GM23338 (cell line): Measurements from ENCODE around the gene CCL21. TPM values are rescaled to one million over a fixed set of nuclear protein-coding genes. Genes with fewer than 3 reads are reported as not detected.

ENCODE experiments used
- ATAC-seq: fragments of 200-7000 bp; cut with Tn5 transposase; 3 replicates; pipeline ENCODE4 v1.9.1; 2020
- DNase-seq: peaks from one replicate; pipeline ENCODE4 v3.0.0-alpha.2; 2015; ENCODE audit warnings: low spot score
- H2AFZ ChIP-seq: fragments of 200-600 bp; sonication (generic); 2 replicates; pipeline ENCODE4 v1.8.0; 2016; ENCODE audit warnings: antibody characterized with exemption, mild to moderate bottlenecking, moderate library complexity
- H3F3A ChIP-seq: fragments of 200-600 bp; sonication (generic); replicated peaks from 2 replicates; pipeline ENCODE4 v1.8.0; 2017; ENCODE audit warnings: antibody characterized with exemption, mixed run types, low read depth
- H3K27ac ChIP-seq: fragments of 200-600 bp; sonication (generic); 2 replicates; pipeline ENCODE4 v1.6.1; 2016; ENCODE audit warnings: low read depth
- H3K27me3 ChIP-seq: fragments of 200-600 bp; sonication (generic); 2 replicates; pipeline ENCODE4 v1.8.0; 2016; ENCODE audit warnings: mild to moderate bottlenecking, mixed run types, moderate library complexity; ENCODE audit not compliant: insufficient read depth
- H3K36me3 ChIP-seq: fragments of 200-600 bp; sonication (generic); 2 replicates; pipeline ENCODE4 v1.8.0; 2016; ENCODE audit warnings: mild to moderate bottlenecking; ENCODE audit not compliant: insufficient read depth
- H3K4me1 ChIP-seq: fragments of 200-600 bp; sonication (generic); 2 replicates; pipeline ENCODE4 v1.8.0; 2016; ENCODE audit warnings: mild to moderate bottlenecking, moderate library complexity; ENCODE audit not compliant: insufficient read depth
- H3K4me2 ChIP-seq: fragments of 200-600 bp; sonication (generic); 2 replicates; pipeline ENCODE4 v1.7.1; 2017; ENCODE audit warnings: mixed run types
- H3K4me3 ChIP-seq: fragments of 200-600 bp; sonication (generic); 2 replicates; pipeline ENCODE4 v1.6.1; 2016; ENCODE audit warnings: mixed run types
- H3K79me2 ChIP-seq: fragments of 200-600 bp; sonication (generic); replicated peaks from 2 replicates; pipeline ENCODE4 v1.8.0; 2017; ENCODE audit warnings: mild to moderate bottlenecking; ENCODE audit not compliant: insufficient read depth
- H3K9me2 ChIP-seq: fragments of 200-600 bp; sonication (generic); 2 replicates; pipeline ENCODE4 v1.8.0; 2017; ENCODE audit not compliant: insufficient read depth
- H4K20me1 ChIP-seq: fragments of 200-600 bp; sonication (generic); replicated peaks from 2 replicates; pipeline ENCODE4 v1.8.0; 2017; ENCODE audit warnings: mild to moderate bottlenecking; ENCODE audit not compliant: insufficient read depth
- H3K27ac Mint-ChIP-seq: 2 replicates; pipeline ENCODE4 v1.8.0; 2020; ENCODE audit warnings: inconsistent platforms, mild to moderate bottlenecking, moderate library complexity, mixed read lengths
- H3K27me3 Mint-ChIP-seq: 3 replicates; pipeline ENCODE4 v1.8.0; 2022; ENCODE audit warnings: low read depth, mild to moderate bottlenecking, moderate library complexity, mixed read lengths, inconsistent platforms; ENCODE audit not compliant: insufficient read depth, poor library complexity
- H3K36me3 Mint-ChIP-seq: 3 replicates; pipeline ENCODE4 v1.8.0; 2021; ENCODE audit warnings: low read depth, mild to moderate bottlenecking, inconsistent platforms, moderate library complexity, mixed read lengths
- H3K4me1 Mint-ChIP-seq: 3 replicates; pipeline ENCODE4 v1.8.0; 2020; ENCODE audit warnings: mild to moderate bottlenecking, inconsistent platforms, mixed read lengths
- H3K4me3 Mint-ChIP-seq: 3 replicates; pipeline ENCODE4 v1.8.0; 2021; ENCODE audit warnings: moderate library complexity, mild to moderate bottlenecking, inconsistent platforms, mixed read lengths
- H3K9me3 Mint-ChIP-seq: 3 replicates; pipeline ENCODE4 v1.8.0; 2020; ENCODE audit warnings: moderate library complexity, mild to moderate bottlenecking, inconsistent platforms, mixed read lengths
- CREB1 ChIP-seq: fragments of 250-450 bp; sonication (Bioruptor Pico); IDR thresholded peaks from 2 replicates; pipeline ENCODE4 v1.5.0; 2020; ENCODE audit warnings: low read depth, mild to moderate bottlenecking, moderate library complexity
- EZH2 ChIP-seq: fragments of 200-600 bp; sonication (generic); IDR thresholded peaks from one replicate; pipeline ENCODE4 v1.8.0; 2017; ENCODE audit warnings: antibody characterized with exemption, mild to moderate bottlenecking, low read depth; ENCODE audit not compliant: unreplicated experiment
- EZH2phosphoT487 ChIP-seq: fragments of 200-600 bp; sonication (generic); IDR thresholded peaks from one replicate; pipeline ENCODE4 v1.8.1; 2018; ENCODE audit warnings: antibody characterized with exemption; ENCODE audit not compliant: unreplicated experiment
- JUNB ChIP-seq: IDR thresholded peaks from one replicate; pipeline ENCODE4 v1.6.1; 2016; ENCODE audit warnings: antibody characterized with exemption; ENCODE audit not compliant: unreplicated experiment
- NANOG ChIP-seq: IDR thresholded peaks from 2 replicates; pipeline ENCODE4 v1.6.1; 2016; ENCODE audit warnings: antibody characterized with exemption, borderline replicate concordance
- POLR2AphosphoS5 ChIP-seq: IDR thresholded peaks from 2 replicates; pipeline ENCODE4 v1.6.1; 2016; ENCODE audit warnings: antibody characterized with exemption, low read depth
- REST ChIP-seq: IDR thresholded peaks from one replicate; pipeline ENCODE4 v1.6.1; 2018; ENCODE audit warnings: antibody characterized with exemption; ENCODE audit not compliant: unreplicated experiment
- ZNF114 ChIP-seq: fragments of 250-450 bp; sonication (Bioruptor Pico); IDR thresholded peaks from 2 replicates; pipeline ENCODE4 v1.5.0; 2020; ENCODE audit warnings: mild to moderate bottlenecking, moderate library complexity
- ZNF331 ChIP-seq: fragments of 250-450 bp; sonication (Bioruptor Pico); IDR thresholded peaks from 2 replicates; pipeline ENCODE4 v1.5.0; 2020; ENCODE audit warnings: low read depth, mild to moderate bottlenecking, moderate library complexity
- ZNF462 ChIP-seq: fragments of 250-450 bp; sonication (Bioruptor Pico); IDR thresholded peaks from 2 replicates; pipeline ENCODE4 v1.5.0; 2020; ENCODE audit warnings: mild to moderate bottlenecking, moderate library complexity
- polyA plus RNA-seq: library from polyadenylated mRNA; unstranded; fragments of >200 nt; fragmentation: Nextera tagmentation; extraction: Ambion mirVana; gene quantifications from 2 replicates; pipeline ENCODE4 v1.2.1, GENCODE V29; 2016
- total RNA-seq: library from RNA; depleted of rRNA; stranded (reverse); fragments of >200 nt; shearing (Covaris generic); gene quantifications from 2 replicates; pipeline ENCODE4 v1.2.3, GENCODE V29; 2014
- TF ChIP-seq, protein P1 (sequence below): IDR thresholded peaks from 2 replicates; pipeline ENCODE4 v1.6.1; 2016; ENCODE audit warnings: antibody characterized with exemption
- TF ChIP-seq, protein P2 (sequence below), 2 experiments: fragments of 200-600 bp in 1 of 2; sonication (generic) in 1 of 2; conservative IDR thresholded peaks; 2 replicates each; pipeline versions ENCODE4 v1.5.1 to v1.6.1; 2016 to 2017; ENCODE audit warnings: antibody characterized with exemption in 2 of 2, low read depth in 2 of 2, mild to moderate bottlenecking in 2 of 2, moderate library complexity in 1 of 2

The CCL21 gene
- total and polyA plus RNA-seq, 2 experiments from 2014 or later = not detected

DNA sequence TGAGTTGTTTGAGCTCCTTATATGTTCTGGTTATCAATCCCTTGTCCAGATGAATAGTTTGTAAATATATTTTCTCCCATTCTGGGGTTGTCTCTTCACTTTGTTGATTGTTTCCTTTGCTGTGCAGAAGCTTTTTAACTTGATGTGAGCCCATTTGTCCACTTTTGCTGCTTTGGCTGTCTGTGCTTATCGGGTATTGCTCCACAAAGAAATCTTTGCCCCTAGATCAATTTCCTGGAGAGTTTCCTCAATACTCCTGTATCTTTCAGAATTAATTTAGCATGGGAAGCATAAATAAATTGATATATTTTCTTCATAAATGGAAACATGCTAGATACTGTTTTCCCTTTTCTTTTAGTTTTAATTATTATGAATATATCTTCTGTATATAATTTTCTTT lies 22.5 kb upstream of the CCL21 start:
- Histone ChIP-seq H4K20me1 (no peaks in the 10 kb centered on the region), H3K4me2 (no peak overlapping the region), H3K27ac (no peak overlapping the region), H3F3A (no peaks in the 10 kb centered on the region), H3K4me1 (no peaks in the 10 kb centered on the region), H3K4me3 (no peak overlapping the region), H3K36me3 (no peaks in the 10 kb centered on the region), H3K27me3 (no peaks in the 10 kb centered on the region), H2AFZ (no peak overlapping the region), H3K9me2 (no peaks in the 10 kb centered on the region), H3K79me2 (no peaks in the 10 kb centered on the region)
- Mint-ChIP-seq H3K4me1 (no peaks in the 10 kb centered on the region), H3K4me3 (no peak overlapping the region), H3K9me3 (no peaks in the 10 kb centered on the region), H3K36me3 (no peaks in the 10 kb centered on the region), H3K27me3 (no peaks in the 10 kb centered on the region), H3K27ac (no peak overlapping the region)
- TF ChIP-seq CREB1 (CRISPR knock-in tag) (no peak), NANOG (no peak), ZNF114 (CRISPR knock-in tag) (no peak), EZH2phosphoT487 (no peak), REST (no peak), ZNF462 (CRISPR knock-in tag) (no peak), JUNB (no peak), POLR2AphosphoS5 (no peak), ZNF331 (no peak), EZH2 (no peak)
- TF ChIP-seq, protein P1, sequence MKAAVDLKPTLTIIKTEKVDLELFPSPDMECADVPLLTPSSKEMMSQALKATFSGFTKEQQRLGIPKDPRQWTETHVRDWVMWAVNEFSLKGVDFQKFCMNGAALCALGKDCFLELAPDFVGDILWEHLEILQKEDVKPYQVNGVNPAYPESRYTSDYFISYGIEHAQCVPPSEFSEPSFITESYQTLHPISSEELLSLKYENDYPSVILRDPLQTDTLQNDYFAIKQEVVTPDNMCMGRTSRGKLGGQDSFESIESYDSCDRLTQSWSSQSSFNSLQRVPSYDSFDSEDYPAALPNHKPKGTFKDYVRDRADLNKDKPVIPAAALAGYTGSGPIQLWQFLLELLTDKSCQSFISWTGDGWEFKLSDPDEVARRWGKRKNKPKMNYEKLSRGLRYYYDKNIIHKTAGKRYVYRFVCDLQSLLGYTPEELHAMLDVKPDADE = no peak
- TF ChIP-seq, protein P2, sequence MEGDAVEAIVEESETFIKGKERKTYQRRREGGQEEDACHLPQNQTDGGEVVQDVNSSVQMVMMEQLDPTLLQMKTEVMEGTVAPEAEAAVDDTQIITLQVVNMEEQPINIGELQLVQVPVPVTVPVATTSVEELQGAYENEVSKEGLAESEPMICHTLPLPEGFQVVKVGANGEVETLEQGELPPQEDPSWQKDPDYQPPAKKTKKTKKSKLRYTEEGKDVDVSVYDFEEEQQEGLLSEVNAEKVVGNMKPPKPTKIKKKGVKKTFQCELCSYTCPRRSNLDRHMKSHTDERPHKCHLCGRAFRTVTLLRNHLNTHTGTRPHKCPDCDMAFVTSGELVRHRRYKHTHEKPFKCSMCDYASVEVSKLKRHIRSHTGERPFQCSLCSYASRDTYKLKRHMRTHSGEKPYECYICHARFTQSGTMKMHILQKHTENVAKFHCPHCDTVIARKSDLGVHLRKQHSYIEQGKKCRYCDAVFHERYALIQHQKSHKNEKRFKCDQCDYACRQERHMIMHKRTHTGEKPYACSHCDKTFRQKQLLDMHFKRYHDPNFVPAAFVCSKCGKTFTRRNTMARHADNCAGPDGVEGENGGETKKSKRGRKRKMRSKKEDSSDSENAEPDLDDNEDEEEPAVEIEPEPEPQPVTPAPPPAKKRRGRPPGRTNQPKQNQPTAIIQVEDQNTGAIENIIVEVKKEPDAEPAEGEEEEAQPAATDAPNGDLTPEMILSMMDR (conservative IDR thresholded peaks at IDR 0.05; ENCODE audit: low read depth in 2 of 2) = no peak
- ATAC-seq (no peak), DNase-seq (no peak)
